Thyroid gland (tissue), 4 donors: ENCODE results near the gene KLHL21.

Source experiments
- POLR2A ChIP-seq, 2 donors: fragments of 450-650 bp; IDR thresholded peaks; one replicate each; pipeline ENCODE4 v1.6.1; 2017; ENCODE audit warnings: antibody characterized with exemption in 2 of 2, mild to moderate bottlenecking in 2 of 2, moderate library complexity in 1 of 2
- TF ChIP-seq, protein P1 (sequence below), 6 experiments: fragments of 200-600 bp in 3 of 6; fragments of 450-650 bp in 3 of 6; sonication (generic) in 3 of 6; IDR thresholded peaks; one replicate each; pipeline ENCODE4 v1.5.1; 2016 to 2019; ENCODE audit warnings: antibody characterized with exemption in 6 of 6, mild to moderate bottlenecking in 2 of 6, inconsistent platforms in 1 of 6, moderate library complexity in 1 of 6

DNA sequence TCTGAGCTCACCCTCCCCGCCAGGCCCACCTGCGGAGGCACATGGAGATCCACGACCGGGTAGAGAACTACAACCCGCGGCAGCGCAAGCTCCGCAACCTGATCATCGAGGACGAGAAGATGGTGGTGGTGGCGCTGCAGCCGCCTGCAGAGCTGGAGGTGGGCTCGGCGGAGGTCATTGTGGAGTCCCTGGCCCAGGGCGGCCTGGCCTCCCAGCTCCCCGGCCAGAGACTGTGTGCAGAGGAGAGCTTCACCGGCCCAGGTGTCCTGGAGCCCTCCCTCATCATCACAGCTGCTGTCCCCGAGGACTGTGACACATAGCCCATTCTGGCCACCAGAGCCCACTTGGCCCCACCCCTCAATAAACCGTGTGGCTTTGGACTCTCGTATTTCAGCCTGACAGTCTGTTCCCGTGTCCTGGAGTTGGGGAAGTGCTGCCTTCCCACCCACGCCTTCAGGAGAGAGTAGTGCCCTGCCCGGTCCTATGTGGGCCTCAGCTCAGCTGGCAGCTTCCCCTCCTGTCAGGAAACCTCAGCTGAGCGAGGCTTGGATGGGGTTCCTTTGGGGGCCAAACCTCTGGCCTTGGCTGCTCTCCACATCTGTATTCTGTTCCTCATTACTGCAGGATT, 13.7 kb downstream of the KLHL21 start:
- TF ChIP-seq, protein P1, sequence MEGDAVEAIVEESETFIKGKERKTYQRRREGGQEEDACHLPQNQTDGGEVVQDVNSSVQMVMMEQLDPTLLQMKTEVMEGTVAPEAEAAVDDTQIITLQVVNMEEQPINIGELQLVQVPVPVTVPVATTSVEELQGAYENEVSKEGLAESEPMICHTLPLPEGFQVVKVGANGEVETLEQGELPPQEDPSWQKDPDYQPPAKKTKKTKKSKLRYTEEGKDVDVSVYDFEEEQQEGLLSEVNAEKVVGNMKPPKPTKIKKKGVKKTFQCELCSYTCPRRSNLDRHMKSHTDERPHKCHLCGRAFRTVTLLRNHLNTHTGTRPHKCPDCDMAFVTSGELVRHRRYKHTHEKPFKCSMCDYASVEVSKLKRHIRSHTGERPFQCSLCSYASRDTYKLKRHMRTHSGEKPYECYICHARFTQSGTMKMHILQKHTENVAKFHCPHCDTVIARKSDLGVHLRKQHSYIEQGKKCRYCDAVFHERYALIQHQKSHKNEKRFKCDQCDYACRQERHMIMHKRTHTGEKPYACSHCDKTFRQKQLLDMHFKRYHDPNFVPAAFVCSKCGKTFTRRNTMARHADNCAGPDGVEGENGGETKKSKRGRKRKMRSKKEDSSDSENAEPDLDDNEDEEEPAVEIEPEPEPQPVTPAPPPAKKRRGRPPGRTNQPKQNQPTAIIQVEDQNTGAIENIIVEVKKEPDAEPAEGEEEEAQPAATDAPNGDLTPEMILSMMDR (IDR thresholded peaks at IDR 0.05): no peak
- TF ChIP-seq POLR2A (IDR thresholded peaks at IDR 0.05): no peak
